K562 (cell line): ENCODE measurements around the gene OTUD5. TPM values are rescaled to one million over a fixed set of nuclear protein-coding genes. Genes with fewer than 3 reads are reported as not detected.

Source experiments
- ARID2 ChIP-seq: fragments of 450-650 bp; IDR thresholded peaks from 2 replicates; pipeline ENCODE4 v1.6.1; 2017; ENCODE audit warnings: antibody characterized with exemption, mild to moderate bottlenecking
- C11orf30 ChIP-seq: fragments of 450-650 bp; IDR thresholded peaks from 2 replicates; pipeline ENCODE4 v1.6.1; 2016; ENCODE audit warnings: low read depth, mild to moderate bottlenecking
- FIP1L1 ChIP-seq: fragments of 200-400 bp; formaldehyde crosslinking; IDR thresholded peaks from 2 replicates; pipeline ENCODE4 v1.6.1; 2018; ENCODE audit warnings: mild to moderate bottlenecking, low read depth, low read length; ENCODE audit not compliant: poor library complexity, severe bottlenecking
- GTF2F1 ChIP-seq: IDR thresholded peaks from 2 replicates; pipeline ENCODE4 v1.6.1; 2011; ENCODE audit warnings: low read depth, low read length, improper control_type of control experiment
- HMGN3 ChIP-seq: IDR thresholded peaks from 2 replicates; pipeline ENCODE4 v1.6.1; 2011; ENCODE audit warnings: borderline replicate concordance, low read depth, mild to moderate bottlenecking, mixed read lengths, low read length; ENCODE audit not compliant: insufficient read length; ENCODE audit errors: extremely low read depth
- HNRNPL ChIP-seq: fragments of 200-400 bp; formaldehyde crosslinking; IDR thresholded peaks from 2 replicates; pipeline ENCODE4 v1.6.1; 2017; ENCODE audit warnings: low read depth, mild to moderate bottlenecking, low read length
- HNRNPLL ChIP-seq: fragments of 200-400 bp; formaldehyde crosslinking; IDR thresholded peaks from 2 replicates; pipeline ENCODE4 v1.6.1; 2017; ENCODE audit warnings: low read length, low read depth, mild to moderate bottlenecking; ENCODE audit not compliant: poor library complexity, severe bottlenecking
- KDM1A ChIP-seq, 2 experiments: fragments of 450-650 bp; IDR thresholded peaks; 2 replicates each; pipeline ENCODE4 v1.6.1; 2016; ENCODE audit warnings: mild to moderate bottlenecking in 2 of 2
- NCOR1 ChIP-seq: fragments of 450-650 bp; IDR thresholded peaks from 2 replicates; pipeline ENCODE4 v1.6.1; 2016; ENCODE audit warnings: mild to moderate bottlenecking, moderate library complexity
- NFYB ChIP-seq: IDR thresholded peaks from 2 replicates; pipeline ENCODE4 v1.6.1; 2011; ENCODE audit warnings: mild to moderate bottlenecking, moderate library complexity; ENCODE audit not compliant: insufficient read length; ENCODE audit errors: extremely low read depth
- NONO ChIP-seq, 2 experiments: fragments of 200-400 bp in 1 of 2; fragments of 450-650 bp in 1 of 2; formaldehyde crosslinking in 1 of 2; IDR thresholded peaks; 2 replicates each; pipeline ENCODE4 v1.6.1; 2017; ENCODE audit warnings: low read depth in 2 of 2, mild to moderate bottlenecking in 2 of 2, moderate library complexity in 2 of 2, low read length in 1 of 2
- SOX6 ChIP-seq: fragments of 450-650 bp; IDR thresholded peaks from 2 replicates; pipeline ENCODE4 v1.6.1; 2014; ENCODE audit warnings: mild to moderate bottlenecking
- TCF7L2 ChIP-seq: fragments of 150-350 bp; IDR thresholded peaks from 2 replicates; pipeline ENCODE4 v1.6.1; 2016; ENCODE audit warnings: low read depth, mild to moderate bottlenecking, low read length, moderate library complexity
- TEAD2 ChIP-seq: fragments of 450-650 bp; IDR thresholded peaks from 2 replicates; pipeline ENCODE4 v1.6.1; 2016; ENCODE audit warnings: missing genetic modification characterization, control low read depth, missing compliant biosample characterization
- ZNF77 ChIP-seq: fragments of 250-450 bp; sonication (Bioruptor Pico); IDR thresholded peaks from 2 replicates; pipeline ENCODE4 v1.5.0; 2020
- polyA plus RNA-seq, 8 experiments: library from polyadenylated mRNA; depleted of rRNA in 4 of 8; stranded (reverse) in 5 of 8; unstranded in 3 of 8; fragments of >200 nt; fragmentation: Nextera tagmentation in 2 of 8; fragmentation: Illumina TruSeq in 1 of 8; extraction: Ambion mirVana in 2 of 8; extraction: Trizol in 1 of 8; gene quantifications; 2 replicates each; pipeline versions ENCODE4 v1.2.1 to v1.2.3, GENCODE V29; 2011 to 2014; ENCODE audit warnings: inconsistent platforms in 1 of 8, missing spikeins in 1 of 8
- total RNA-seq, 7 experiments: library from RNA; depleted of rRNA in 6 of 7; stranded (reverse); fragments of >200 nt in 6 of 7; fragmentation: Illumina TruSeq in 2 of 7; extraction: Trizol in 2 of 7; gene quantifications; 2 replicates each; pipeline versions ENCODE4 v1.2.1 to v1.2.3, GENCODE V29; 2011 to 2021; ENCODE audit warnings: low replicate concordance in 1 of 7
- TF ChIP-seq, protein P1 (sequence below): fragments of 250-450 bp; sonication (Bioruptor Pico); IDR thresholded peaks from 2 replicates; pipeline ENCODE4 v1.8.0; 2022; ENCODE audit warnings: inconsistent platforms, mild to moderate bottlenecking, moderate library complexity, borderline replicate concordance
- TF ChIP-seq, protein P2 (sequence below), 2 experiments: fragments of 450-650 bp in 1 of 2; IDR thresholded peaks; 2 replicates each; pipeline ENCODE4 v1.6.1; 2011 to 2017; ENCODE audit warnings: low read depth in 2 of 2, antibody characterized with exemption in 1 of 2, borderline replicate concordance in 1 of 2, low read length in 1 of 2, mild to moderate bottlenecking in 1 of 2, mixed read lengths in 1 of 2; ENCODE audit not compliant: control insufficient read depth in 1 of 2
- TF ChIP-seq, protein P3 (sequence below): fragments of 200-800 bp; sonication (Bioruptor generic); IDR thresholded peaks from 2 replicates; pipeline ENCODE4 v1.6.1; 2016; ENCODE audit warnings: missing genetic modification characterization, missing compliant biosample characterization

Gene OTUD5
- total and polyA plus RNA-seq, 9 of the 15 experiments (the other 6 are each of a cell fraction or from before 2014, with no cell fraction given): 3.6 to 102 (median 59.0) TPM

DNA sequence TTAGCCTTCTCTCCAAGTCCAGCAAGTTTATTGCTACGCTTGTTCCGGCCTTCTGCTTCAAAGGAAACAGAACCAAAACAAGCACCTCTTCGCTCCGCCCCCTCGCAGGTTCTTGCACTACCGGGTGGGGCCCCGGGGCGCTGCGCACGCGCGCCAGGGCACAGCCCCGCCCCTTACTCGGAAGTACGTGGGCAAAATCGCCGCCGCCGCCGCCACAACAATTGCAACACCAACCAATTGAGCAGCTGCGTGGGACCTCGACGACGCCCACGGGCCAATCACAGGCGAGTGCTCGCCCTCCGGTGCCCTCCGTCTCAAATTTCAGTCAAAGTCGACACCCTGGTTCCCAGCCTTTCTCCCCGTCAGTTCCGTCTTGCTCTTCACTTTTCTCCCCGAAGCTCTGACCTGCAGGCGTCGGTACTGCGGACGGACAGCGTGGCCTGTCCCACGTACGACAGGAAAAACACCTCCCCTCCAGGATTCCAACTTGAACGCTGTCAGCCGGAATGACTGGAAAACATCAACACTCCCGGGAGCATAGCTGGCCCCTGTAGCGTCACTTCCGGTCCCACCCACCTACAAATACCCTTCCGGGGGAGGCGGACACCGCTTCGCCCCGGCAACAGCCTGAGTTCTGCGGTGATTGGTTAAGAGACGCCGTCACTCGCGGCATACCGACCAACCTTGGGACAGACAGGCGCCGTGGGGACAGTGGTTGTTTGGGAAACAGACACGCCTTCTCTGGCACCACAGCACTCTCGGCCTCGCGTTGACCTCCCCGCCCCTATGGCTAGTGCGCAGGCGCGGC, 624 bp upstream of the OTUD5 start (continued):
- TF ChIP-seq, protein P1, sequence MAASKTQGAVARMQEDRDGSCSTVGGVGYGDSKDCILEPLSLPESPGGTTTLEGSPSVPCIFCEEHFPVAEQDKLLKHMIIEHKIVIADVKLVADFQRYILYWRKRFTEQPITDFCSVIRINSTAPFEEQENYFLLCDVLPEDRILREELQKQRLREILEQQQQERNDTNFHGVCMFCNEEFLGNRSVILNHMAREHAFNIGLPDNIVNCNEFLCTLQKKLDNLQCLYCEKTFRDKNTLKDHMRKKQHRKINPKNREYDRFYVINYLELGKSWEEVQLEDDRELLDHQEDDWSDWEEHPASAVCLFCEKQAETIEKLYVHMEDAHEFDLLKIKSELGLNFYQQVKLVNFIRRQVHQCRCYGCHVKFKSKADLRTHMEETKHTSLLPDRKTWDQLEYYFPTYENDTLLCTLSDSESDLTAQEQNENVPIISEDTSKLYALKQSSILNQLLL: no peak
- no peak for TF ChIP-seq TCF7L2
- no peak for TF ChIP-seq HNRNPLL
- TF ChIP-seq SOX6: peak; percentile 81
- TF ChIP-seq, protein P2, sequence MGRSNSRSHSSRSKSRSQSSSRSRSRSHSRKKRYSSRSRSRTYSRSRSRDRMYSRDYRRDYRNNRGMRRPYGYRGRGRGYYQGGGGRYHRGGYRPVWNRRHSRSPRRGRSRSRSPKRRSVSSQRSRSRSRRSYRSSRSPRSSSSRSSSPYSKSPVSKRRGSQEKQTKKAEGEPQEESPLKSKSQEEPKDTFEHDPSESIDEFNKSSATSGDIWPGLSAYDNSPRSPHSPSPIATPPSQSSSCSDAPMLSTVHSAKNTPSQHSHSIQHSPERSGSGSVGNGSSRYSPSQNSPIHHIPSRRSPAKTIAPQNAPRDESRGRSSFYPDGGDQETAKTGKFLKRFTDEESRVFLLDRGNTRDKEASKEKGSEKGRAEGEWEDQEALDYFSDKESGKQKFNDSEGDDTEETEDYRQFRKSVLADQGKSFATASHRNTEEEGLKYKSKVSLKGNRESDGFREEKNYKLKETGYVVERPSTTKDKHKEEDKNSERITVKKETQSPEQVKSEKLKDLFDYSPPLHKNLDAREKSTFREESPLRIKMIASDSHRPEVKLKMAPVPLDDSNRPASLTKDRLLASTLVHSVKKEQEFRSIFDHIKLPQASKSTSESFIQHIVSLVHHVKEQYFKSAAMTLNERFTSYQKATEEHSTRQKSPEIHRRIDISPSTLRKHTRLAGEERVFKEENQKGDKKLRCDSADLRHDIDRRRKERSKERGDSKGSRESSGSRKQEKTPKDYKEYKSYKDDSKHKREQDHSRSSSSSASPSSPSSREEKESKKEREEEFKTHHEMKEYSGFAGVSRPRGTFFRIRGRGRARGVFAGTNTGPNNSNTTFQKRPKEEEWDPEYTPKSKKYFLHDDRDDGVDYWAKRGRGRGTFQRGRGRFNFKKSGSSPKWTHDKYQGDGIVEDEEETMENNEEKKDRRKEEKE (IDR thresholded peaks at IDR 0.05; ENCODE audit: borderline replicate concordance in 1 of 2, control insufficient read depth in 1 of 2, low read depth in 2 of 2, low read length in 1 of 2): no peak
- TF ChIP-seq HMGN3: no peak
- TF ChIP-seq TEAD2 (tag): no peak
- no peak for TF ChIP-seq FIP1L1
- peak; percentile 79 for TF ChIP-seq C11orf30
- peak; percentile 96 for TF ChIP-seq NFYB
- TF ChIP-seq ARID2: no peak
- TF ChIP-seq KDM1A (IDR thresholded peaks at IDR 0.05): no peak
- no peak for TF ChIP-seq GTF2F1
- TF ChIP-seq NONO (IDR thresholded peaks at IDR 0.05; ENCODE audit: low read depth in 2 of 2, low read length in 1 of 2): no peak
- no peak for TF ChIP-seq HNRNPL
- TF ChIP-seq, protein P3, sequence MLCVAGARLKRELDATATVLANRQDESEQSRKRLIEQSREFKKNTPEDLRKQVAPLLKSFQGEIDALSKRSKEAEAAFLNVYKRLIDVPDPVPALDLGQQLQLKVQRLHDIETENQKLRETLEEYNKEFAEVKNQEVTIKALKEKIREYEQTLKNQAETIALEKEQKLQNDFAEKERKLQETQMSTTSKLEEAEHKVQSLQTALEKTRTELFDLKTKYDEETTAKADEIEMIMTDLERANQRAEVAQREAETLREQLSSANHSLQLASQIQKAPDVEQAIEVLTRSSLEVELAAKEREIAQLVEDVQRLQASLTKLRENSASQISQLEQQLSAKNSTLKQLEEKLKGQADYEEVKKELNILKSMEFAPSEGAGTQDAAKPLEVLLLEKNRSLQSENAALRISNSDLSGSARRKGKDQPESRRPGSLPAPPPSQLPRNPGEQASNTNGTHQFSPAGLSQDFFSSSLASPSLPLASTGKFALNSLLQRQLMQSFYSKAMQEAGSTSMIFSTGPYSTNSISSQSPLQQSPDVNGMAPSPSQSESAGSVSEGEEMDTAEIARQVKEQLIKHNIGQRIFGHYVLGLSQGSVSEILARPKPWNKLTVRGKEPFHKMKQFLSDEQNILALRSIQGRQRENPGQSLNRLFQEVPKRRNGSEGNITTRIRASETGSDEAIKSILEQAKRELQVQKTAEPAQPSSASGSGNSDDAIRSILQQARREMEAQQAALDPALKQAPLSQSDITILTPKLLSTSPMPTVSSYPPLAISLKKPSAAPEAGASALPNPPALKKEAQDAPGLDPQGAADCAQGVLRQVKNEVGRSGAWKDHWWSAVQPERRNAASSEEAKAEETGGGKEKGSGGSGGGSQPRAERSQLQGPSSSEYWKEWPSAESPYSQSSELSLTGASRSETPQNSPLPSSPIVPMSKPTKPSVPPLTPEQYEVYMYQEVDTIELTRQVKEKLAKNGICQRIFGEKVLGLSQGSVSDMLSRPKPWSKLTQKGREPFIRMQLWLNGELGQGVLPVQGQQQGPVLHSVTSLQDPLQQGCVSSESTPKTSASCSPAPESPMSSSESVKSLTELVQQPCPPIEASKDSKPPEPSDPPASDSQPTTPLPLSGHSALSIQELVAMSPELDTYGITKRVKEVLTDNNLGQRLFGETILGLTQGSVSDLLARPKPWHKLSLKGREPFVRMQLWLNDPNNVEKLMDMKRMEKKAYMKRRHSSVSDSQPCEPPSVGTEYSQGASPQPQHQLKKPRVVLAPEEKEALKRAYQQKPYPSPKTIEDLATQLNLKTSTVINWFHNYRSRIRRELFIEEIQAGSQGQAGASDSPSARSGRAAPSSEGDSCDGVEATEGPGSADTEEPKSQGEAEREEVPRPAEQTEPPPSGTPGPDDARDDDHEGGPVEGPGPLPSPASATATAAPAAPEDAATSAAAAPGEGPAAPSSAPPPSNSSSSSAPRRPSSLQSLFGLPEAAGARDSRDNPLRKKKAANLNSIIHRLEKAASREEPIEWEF (CRISPR knock-in tag): no peak
- TF ChIP-seq NCOR1: peak; percentile 58
- no peak for TF ChIP-seq ZNF77 (CRISPR knock-in tag)
